MV-4-11 (cell line): ENCODE data around the gene HOXA4.

Experiments used
- DNase-seq: peaks from one replicate; lab custom pipeline; 2025; lab: John Stamatoyannopoulos, UW

The HOXA4 gene

DNA sequence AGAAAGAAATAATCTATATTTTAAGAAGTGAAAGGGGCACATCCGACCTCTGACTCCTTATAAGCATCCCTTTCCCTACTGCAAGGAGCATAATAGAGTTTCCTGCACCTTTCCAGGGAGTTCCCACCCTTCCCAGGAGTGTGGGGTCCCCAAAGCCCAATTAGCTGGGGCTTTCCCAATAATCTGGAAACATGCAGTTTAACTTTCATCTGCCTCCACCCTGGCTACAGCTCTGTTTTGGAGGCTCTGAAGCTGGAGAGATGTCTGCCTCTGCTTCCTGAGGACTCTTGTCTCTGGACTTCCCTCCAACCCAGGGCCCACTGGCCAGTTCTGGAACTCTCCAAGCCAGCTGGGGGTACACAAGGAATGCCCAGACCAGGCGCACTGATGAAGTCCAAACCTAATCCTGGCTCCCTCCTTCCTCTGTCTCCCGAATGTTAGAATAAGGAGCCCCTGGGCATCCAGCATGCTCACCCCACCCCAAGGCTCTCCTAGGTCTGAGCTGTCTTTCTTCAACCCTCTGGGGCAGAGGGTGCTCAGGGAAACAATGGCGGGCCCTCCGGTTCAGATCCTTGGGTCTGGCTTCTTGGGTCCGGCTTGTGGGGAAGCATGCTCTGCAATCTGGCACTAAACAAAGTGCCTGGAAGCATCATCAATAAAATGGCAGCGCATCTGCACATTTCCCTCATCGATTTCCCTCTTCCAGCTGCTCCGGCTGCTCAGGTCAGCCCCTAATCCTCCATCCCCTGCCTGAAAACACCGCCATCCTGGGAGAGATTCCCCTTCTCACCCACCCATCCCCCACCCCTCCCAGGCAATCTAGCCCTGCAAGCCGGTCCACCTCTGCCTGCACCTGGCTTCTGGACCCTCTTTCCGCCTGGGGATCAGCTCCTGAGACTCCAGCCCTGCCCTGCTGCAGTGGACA is 13.3 kb downstream of the HOXA4 start:
- no peak for DNase-seq

DNA sequence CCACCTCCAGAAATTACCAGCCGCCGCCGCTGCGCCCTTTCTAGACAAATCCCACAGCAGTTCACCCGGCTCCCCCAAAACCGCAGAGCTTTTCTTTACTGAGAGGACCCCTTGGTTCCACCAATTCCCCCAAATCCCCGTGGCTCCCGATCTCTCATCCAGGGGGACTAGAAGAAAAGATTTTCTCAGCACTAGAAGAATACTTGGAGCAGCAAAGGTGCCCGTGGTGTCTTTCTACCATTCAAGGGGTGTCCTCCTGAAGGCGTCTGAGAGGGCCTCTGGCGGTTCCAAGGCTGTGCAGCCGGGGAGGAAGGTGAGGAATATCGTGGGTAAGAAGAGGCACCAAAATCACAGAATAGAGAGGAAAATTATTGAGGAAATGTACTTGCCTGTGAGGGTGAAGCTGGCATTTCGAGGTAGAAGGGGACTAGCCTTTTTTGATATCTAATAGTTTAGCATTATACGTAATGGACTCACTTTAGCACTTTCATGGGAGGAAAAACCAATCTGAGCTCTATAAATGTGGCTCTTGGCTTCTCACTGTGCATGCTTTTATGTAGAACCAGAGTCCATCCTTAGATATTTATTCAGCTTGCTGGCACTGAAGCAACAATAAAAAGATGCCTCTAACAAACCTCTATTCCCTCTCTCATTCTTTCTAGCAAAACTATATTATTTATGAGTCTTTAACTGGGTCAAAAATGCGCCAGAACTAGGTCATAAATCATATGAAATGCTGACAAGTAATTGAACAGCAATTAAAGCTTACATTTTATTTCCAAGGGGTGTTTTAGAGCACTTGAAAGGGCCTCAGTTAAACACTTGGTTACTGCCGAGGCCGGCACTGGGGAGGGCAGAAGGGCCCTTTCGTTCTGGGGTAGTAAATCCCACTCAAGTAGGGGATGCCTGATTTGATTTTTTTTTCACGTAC is 14.3 kb downstream of the HOXA4 start:
- no peak for DNase-seq

DNA sequence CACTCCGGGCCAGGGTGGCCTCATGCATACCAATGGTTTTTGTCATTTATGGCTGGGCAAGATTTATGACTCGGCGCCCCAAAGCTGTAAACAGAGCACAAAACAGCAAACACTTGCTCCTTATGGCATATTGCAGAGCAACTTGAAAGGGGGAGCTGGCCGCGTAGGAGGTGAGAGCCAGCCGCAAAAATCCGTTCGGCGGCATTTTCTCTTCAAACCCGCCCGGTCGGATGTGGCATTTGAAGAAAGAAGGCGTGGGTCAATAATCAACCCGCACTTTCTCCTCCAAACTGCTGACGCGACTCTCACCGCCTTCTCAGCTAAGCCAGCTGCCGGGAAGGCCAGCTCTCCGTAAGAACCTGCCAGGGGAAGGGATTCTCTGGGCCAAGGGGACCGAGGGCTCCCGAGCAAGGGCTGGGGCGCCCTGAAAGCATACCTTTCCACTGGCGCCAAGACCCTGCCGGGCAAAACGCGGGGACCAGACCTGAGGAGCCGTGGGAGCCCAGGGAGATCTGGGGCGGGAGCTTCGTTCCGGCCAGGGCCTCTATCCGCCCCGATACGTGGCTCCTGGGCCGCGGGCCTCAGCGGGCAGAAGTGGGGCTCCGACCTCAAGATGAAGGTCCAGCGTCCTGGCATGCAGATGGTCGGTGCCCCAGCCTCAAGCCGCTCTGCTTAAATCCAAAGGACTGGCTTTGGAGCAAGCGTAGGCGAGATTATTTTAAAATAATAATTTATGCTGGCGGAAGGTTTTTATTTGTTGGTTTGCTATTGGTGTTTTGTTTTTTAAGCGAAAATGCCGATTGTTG is 15.1 kb downstream of the HOXA4 start:
- no peak for DNase-seq

DNA sequence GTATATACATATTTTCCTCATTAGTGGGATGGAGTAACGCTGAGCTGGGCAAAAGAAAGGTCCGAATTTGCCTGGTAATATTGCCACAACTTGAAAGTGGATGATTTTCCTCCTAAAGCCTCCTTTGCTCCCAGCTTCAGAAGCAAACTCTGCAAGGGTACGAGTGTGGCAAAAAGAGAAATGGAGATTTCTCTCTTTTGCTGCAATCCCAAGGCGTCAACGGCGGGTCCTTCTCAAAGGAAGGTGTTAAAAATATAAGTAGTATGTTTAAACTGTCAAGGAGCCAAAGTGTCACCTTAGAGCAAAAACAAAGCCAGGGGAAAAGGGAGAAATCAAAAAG is 15.7 kb downstream of the HOXA4 start:
- no peak for DNase-seq

DNA sequence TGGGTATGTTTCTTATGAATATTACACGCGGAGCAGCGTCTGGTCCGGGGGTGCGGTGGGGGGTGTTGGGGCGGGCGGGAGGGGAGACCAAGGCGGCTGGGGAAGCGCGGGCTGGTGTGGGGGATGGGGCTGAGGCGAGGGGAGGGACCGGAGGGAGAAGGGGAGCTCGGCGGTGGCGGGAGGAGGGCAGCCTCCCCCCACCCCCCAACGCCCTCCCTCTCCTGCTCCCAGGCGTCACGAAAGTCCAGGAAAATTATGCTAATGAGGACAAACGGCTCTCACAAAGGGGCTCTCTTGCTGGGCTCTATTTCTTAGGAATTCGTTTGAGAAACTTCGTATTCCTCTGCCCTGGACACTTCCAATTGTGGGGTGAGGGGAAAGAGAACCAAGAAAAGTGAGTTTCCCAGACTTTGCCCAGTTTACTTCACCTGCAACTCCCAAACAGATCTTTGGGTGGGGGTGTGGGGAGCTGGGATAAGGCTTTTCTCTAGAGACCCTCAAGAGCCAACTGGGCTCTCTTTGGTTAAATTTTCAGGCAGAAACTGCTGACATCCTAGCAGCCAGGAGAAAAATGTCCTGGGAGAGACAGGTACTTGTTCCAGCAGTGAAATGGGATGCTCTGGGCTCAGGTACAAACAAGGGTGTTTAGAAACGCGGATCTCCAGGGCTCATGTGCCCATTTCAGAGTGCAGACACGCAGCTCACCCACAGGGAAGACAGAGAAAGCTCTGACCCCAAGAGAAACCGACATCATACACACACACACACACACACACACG is 16.4 kb downstream of the HOXA4 start:
- DNase-seq = no peak

DNA sequence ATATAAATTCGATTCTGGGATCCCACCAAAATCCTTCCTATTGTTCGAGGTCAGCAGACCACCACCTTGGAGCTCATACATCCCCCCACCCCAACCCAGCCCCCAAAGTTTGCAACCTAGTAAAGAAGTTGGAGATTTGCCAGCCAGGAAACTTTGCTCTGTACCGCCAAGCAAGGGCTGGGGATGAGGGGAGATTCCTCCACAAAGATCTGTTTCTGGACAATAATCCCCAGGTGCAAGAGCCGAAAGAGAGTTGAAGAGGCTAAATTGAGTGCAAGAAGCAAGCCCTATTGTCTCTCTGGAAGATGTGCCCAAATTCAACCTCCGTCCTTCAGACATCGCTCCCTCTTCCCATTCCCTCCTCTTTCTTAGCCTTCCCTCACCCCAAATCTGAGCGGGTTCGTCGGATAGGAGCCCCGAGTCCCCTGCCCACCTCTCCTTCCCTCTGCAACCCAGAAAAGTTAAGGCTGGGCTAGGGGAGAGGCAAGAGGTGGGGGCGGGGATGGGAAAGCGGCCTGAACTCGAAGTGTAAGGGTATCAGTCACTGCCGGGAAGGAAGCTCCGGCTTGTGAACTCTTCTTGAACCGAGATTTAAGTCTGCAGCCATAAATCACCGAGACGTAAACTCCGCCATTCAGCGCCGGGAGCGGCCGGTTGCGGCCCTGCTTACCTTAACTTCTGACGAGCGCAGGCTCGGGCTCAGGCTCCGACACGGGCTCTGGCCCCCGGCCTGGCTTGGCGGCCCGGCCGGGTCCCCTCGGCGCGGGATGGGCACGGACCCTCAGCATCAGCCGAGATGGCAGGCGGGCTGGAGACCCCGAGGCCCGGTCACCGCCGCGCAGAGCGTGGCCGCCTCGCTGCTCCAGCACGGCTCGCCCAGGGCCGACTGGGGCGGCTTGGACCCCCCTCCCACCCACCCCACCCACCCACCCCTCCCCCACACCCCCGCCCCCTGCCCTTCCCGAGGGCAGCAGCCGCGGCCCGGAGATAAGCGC is 17.3 kb downstream of the HOXA4 start:
- no peak for DNase-seq

DNA sequence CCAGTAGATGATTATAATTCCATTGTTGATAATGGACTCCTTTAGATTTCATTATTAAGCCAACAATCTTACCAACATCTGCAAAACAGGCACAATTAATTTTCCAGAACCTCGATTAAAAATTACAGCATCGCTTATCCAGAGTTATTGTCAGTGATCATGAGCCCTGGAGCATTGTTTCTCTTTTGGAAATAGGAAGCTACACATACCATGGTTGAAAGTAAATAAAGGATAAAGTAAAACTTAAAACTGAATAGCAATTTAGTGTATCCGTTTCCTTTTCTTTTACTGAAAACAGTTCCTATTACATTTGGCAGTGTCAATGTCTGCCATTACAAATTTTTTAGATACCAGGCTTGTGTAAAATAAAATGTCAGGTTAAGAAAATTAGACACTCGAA is 18.2 kb downstream of the HOXA4 start:
- DNase-seq = no peak

DNA sequence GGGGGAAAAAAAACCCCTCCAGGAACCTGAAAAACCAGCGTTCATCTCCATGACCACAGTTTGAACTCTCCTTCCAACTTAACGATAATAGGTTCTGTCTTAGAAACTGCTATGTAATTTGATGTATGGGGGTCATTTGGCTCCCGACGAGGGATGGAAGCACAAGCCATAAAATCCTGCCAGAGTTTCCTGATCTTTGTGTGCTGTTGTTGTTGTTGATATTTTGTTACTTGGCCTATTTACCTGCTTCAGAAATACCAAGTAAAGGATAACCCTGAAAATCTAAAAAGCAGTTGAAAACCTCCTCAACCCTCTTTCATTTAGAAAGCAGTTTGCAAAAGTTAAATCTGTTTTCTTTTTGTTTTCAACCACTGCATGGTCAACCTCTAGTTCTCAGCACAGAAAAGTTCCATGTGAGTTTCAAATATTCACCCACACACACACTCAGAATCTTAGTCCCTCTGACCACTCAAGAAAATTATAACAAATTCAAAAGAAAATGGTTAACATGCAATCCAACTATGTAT is 18.7 kb downstream of the HOXA4 start:
- DNase-seq = no peak

DNA sequence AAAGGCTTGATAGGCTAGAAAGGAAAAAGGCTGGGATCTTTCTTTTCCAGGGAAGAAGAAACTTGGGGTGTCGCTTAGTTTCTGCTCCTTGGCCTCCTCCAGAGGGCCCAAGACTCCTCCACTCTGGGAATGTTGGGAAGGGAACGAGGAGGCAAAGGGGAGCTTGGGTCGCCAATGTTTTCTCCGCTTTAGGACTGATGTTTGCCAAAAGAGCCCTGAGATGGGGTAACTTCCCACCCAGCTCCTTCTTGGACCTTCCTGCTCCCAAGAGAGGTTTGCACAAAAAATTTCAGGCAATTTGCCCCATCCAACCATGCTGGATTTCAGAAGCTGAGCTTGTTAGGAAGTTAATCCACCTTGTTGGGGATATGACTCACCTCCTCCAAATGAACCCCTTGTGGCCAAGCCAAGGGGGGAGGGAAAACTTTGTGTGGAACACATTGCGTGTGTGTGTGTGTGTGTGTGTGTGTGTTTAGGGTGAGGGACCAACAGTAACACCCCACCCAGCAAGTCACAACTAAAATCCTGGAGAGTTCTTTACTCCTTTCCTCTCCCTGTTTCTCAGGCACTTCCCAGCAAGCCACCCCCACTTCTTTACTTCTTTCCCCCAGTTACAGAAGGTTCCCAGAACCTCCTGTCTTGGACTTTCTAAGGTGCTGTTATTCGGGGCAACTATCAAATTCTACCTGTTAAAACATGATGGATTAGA is 19.4 kb downstream of the HOXA4 start:
- no peak for DNase-seq

DNA sequence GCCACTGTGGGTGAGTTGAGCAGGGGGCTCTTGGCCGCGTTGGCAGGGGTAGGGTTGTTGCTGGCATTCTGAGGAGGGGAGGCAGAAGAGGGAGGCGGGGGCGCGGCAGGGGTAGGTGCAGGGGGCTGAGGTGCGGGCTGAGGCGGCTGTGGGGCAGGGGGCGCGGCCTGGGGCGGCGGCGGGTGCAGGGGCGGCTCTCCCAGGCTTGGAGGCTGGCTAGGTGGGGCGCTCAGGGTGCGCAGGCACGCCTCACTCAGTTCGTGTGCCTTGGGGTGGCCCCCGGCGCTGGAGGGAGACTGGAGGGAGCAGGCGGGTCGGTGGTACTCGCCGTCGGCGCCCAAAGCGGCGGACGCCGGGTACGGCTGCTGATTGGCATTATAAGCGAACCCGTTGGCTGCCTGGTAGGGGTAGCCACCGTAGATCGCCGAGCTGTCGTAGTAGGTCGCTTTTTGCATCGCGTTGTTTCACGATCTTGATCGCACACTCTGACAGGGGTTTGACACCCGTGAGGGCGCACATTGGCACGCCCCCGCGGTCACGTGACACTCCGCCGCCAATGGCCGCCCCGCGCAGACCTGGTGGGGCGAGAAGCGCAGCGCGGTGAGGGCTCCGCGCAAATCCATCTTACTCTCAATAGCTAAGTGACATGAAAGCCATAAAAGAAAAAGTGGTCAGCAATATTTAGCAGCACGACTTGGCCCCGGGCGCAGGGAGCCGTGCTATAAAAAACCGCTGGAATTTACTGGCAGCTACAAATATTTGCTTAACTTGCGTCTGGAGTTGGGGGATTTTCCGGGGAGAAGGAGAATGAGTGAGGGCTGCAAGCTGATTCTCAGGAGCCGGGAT is 20.1 kb downstream of the HOXA4 start:
- no peak for DNase-seq

DNA sequence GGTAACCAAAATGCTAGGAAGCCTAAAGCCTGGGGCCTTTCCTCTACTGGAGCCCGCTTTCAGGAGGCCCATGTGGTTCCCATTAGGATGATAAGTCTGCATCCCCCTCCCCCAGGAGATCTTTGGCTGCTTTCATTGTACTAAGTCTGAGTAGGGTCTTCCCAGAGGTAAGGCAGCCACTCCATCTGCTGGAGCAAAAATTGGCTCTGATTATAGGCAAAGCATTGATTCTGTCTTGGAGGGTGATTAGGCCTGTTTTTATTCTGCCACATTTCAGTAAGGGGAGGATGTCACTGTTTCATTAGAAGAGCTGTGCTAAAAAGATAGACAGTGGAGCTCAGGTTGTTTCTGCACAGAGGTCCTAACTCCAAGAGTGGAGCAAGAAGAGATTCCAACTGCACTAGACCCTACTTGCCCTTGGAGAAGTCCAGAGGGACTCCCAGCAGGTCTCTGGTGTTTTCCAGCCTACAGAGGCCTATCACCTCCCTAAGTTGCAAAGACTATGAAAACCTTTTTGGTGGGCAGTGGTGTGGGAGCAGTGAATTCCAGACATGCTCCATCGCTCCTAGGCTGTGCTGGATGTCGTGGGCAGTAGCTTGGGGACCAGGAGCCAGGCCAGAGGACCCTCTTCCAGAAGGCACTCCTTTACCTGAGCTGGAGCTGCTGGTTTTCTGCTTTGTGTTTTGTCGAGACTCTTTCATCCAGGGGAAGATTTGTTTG is 20.9 kb downstream of the HOXA4 start:
- DNase-seq = no peak

DNA sequence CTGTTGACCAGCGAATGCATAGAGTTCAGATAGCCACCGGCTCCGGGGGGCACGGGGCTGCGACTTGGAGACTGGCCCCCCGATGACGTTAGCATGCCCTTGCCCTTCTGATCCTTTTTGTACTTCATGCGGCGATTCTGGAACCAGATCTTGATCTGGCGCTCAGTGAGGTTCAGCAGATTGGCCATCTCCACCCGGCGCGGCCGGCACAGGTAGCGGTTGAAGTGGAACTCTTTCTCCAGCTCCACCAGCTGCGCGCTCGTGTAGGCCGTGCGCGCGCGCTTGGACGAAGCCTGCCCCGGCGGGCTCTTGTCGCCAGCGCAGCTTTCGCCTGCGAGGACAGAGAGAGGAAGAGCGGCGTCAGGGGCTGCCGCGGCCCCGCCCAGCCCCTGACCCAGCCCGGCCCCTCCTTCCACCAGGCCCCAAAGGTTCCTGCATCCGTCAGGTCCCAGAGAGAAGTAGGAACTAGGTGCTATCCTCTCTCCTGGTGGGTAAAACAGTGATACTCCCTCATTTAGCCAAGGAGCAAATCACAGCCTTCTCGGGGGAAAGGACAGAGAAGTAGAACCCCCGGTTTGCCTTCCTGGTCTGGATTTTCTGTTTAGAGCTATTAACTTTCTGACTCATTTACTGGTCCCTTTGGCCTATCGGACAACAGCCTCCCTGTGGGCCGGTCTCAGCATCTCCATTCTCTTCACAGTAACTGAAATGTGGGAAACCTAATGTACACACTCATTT is 22.0 kb downstream of the HOXA4 start:
- no peak for DNase-seq

DNA sequence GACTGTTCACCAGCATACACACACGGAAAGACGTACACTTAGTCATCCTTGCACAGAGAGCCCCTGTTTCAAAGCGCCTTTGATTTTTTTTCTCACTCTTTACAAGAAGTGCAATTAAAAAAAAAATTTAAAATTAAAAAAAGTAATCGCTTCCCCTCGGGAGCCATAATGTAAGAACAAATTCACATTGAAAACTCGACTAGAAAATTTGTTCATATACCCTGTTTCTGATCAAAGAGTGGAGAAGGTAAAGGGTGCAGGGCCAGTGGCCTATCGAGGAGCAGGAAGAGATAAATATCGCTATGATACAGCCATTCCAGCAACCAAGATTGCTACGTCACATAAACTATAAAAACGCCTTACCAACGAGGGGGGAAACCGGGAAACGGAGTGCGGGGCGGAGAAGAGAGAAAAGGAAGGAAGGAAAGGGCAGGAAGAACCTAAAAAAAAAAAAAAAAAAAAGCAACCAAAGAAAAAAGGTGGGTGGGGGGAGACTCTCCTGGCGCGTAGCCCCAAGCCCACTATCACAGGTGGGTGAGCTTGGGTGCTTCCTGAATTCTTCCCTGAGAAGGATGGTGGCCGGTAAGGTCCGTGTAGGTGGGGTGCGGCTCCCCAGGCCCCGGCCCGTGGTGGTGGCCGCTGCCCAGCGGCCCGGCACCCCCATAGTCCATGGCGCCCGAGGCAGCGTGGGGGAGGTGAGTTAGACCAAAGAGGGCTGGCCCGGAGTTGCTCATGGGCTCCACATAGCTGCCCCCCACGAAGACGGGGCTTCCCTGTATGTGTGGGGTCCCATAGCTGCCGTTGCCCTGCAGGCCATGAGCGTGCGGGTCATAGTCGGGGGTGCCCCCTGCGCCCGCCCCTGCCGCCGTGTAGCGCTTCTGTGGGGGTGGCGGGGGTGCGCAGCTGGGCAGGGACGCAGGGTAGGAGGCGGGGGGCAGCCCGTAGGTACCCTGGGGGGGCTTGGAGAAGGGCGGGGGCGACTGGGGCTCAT is 22.9 kb downstream of the HOXA4 start:
- DNase-seq = no peak

DNA sequence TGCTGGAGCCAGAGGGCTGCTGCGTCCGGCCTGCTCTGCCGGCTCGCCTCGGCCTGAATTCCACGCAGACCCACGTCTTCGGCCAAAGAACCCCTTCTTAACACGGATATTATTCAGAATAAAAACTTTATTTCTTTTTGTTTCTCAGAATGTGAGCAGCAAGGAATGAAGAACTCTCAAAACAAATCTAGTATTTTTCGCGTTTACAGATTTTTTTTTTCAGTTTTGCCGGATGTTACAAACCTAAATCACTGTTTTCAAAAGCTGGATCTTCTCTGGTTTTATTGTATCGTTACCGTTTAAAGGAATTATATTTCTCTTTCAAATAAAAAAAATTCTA is 23.7 kb downstream of the HOXA4 start:
- DNase-seq = no peak

DNA sequence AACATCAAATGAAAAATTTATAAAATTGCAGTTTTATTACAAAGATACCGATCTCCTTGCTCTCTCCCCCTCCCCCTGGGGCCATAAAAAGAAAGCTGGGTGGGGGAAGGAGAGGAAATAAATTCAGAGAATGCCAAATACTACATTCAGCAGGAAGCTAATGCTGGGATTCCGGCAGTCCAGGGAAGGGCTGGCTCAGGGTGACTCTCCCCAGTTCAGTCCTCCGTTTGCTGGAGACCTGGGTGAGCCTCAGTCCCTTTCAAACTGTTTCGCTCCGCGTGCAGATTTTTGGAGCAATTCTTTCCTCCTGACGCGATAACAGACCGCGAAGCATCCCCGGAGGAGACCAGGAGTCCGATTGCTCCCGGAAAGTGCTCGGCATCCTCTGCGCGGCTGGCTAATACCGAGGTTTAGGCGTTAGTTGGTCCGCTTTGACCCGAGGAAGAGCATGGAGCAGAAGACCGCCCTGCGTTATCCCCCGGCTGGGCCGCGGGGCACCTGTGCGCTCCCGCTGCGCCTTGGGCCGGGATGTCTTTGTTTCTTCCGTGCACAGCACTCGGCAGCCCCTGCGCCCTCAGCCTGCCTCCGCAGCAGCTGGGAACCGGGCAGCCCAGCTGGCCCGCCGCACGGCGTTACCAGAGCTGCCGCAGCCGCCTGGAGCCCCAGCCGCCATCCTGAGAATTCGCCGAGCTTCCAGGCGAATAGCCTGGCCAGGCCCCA is 24.2 kb downstream of the HOXA4 start:
- DNase-seq = no peak
